Measurements from ENCODE around the gene FAM83G.
"Not testable (repeated sequence)": the region's sequence is repeated elsewhere in the genome, so short reads cannot be mapped to it uniquely, and the experiment has no call there.

FAM83G gene

GRCh38 chr17:19023209-19023999, 18.8 kb upstream of the FAM83G start:
- DNase-seq = no peak

- no peak for DNase-seq
These were observed 18.2 kb upstream of the FAM83G start for GRCh38 chr17:19022747-19023146.

- DNase-seq = no peak
These were observed 17.6 kb upstream of the FAM83G start for GRCh38 chr17:19022128-19022527.

DNA sequence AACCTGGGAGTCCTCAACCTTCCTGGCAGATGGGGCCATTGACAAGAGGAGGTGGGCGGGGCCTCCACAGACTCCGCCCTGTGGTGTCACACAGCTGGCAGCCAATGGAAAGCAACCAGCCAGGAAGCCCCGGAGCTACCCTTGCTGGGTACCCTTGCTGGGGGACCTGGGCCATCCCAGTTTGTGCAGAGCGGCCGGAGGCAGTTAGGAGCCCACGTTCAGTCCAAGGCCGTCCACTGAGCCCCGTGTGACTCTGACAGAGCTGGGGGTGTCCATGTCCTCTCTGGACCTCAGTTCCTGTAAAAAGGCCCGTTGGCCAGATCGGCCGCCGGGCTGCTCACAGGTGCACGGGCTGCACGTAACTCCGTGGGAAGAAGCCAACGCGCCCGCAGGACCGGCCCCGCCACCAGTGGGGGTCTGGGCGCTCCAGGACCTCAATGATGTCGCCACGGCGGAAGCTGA, 17.1 kb upstream of the FAM83G start:
- no peak for DNase-seq

DNA sequence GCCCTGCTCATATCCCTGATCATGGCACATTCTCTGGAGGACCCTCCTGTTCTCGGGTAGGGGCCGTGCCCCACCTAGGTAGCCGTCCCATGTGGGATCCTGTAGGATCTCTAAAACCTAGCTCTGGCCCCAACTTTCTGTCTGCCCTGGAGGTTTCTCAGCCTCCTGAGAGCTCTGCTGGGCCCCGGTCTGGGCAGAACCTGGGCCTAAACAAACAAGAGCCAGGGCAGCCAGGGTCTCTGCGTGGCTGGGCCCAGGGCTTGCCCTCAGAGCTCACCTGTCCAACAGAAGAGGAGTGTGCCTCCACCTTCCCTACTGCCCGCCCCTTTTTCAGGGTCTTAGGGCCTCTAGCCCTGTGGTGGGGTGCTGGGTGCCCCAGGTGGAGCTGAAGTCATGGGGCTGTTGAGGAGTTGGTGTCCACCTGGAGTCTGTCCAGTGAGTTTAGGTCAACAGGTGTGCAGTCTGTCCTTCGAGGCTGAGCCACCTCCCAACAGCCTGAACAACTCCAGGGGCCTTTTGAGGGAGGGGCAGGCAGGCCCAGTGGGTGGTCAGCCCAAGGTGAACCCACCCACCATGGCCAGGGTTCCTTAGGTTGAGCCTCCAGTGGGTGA, 16.6 kb upstream of the FAM83G start:
- DNase-seq = not testable (repeated sequence)

DNA sequence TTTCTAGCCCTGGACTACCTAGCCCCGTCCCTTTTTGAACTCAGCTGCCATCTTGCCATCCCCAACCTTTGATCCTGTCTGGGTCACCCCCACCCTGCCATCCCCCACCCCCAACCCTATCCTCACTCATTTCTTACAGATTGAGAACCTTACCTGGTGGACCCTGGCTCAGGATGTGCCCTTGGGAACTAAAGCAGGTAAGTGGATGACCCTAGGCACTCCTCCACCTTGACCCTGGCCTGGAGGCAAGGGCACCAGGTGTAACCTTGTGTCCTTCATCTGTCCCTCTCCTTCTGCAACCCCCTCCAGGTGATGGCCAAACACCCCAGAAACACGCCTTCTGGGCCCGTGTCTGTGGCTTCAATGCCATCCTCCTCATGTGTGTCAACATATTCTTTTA, 15.5 kb upstream of the FAM83G start:
- DNase-seq = no peak

GRCh38 chr17:19019041-19019941, 14.7 kb upstream of the FAM83G start:
- no peak for DNase-seq

- no peak for DNase-seq
These were observed 14.0 kb upstream of the FAM83G start for GRCh38 chr17:19018600-19018950.

DNA sequence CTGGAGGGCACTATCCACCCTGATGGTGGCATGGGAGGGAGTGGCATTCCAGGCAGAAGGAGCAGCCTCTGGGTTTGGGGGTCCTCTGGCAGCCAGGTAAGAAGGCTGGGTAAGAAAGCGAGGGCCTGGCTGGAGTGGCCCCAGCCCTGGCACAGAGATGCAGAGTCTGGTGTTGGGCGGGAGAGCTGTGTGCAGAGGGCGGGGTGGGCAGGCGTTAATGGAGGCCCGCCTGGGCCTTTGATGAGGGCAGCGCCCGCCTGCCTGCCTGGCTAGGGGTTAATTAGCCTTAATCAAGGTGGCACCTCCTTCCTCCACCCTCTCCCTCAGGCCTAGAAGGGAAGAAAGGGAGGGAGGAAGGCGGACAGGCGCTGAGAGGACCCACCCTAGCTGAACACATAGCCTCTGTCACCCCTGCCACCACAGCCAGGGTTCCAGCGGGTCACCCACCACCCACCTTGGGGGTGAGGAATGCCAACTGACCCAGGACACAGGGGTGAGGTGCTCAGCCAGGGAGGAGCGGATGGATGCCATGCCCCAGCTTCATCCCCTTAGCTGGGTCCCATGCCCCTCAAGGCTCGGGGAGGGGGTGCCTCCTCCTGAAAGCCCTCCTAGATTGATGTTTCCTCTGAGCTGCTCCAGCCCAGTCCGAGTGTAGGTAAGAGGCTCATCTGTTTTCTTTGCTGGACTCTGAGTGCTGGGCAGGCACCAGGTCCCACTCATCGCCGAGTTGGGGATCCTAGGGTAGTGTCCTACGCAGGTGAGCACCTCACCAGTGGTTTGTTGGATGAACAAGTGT, 13.4 kb upstream of the FAM83G start:
- DNase-seq = no peak

GRCh38 chr17:19017401-19017800, 12.8 kb upstream of the FAM83G start:
- no peak for DNase-seq

GRCh38 chr17:19016881-19017280, 12.3 kb upstream of the FAM83G start:
- DNase-seq = no peak

- no peak for DNase-seq
These were observed 11.7 kb upstream of the FAM83G start for GRCh38 chr17:19016297-19016696.

DNA sequence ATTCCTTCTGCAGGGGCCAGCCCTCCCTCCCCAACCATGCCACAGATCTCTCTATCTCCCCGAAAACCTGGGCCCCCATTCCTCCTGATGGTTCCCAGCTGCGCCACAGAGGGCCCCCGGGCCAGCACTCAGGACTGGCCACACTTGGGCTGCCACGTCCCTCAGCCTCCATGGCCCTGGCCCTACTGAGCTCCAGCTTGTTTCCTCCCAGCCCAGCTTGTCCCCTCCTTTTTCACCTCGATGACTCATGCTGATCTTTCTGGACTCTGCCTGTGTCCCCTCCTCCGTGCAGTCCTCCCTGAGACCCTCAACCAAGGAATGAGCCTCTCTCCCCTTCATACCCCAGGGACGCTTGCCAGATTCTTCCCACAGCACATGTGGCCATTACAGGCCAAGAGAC, 10.9 kb upstream of the FAM83G start:
- DNase-seq = no peak

- DNase-seq = no peak
These were observed 10.2 kb upstream of the FAM83G start for GRCh38 chr17:19014628-19015215.

DNA sequence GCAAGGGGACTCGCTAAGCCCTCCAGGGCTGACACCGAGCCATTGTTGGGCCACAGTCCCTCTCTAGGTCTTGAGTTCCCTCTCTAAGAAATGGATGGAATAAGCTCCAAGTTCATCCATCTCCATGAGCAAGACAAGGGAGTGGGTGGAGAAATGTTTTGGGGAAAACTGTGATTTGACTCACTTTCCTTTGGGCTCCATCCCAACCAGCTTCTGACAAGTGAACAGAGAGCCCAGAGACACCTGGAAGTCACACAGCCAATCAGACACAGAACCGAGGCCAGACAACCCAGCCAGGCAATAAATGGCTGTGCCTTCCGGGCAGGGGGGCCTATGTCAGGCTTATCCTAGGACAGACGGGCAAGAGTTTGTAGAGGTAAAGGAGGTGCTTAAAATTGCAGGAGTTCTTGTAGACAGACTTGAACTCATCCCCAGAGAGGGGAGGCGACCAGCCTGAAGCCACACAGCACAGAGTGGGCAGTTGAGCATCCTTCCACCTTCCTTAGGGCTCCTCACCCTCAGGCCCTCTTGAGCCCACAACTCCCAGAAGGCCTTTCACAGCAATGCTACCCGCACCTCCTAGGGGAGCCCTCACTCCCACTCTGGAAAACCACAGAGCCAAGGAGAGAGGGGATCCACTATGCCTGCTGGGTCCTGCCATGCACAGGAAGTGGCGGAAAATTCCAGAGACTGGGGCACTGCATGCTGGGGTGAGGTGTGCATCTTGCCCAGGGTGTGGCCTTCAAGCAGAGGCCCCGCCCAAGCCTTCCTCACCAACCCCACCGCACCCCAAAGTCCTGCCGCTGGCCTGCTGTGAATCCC, 9.5 kb upstream of the FAM83G start:
- no peak for DNase-seq

- no peak for DNase-seq
These were observed 8.7 kb upstream of the FAM83G start for GRCh38 chr17:19013226-19013625.

DNA sequence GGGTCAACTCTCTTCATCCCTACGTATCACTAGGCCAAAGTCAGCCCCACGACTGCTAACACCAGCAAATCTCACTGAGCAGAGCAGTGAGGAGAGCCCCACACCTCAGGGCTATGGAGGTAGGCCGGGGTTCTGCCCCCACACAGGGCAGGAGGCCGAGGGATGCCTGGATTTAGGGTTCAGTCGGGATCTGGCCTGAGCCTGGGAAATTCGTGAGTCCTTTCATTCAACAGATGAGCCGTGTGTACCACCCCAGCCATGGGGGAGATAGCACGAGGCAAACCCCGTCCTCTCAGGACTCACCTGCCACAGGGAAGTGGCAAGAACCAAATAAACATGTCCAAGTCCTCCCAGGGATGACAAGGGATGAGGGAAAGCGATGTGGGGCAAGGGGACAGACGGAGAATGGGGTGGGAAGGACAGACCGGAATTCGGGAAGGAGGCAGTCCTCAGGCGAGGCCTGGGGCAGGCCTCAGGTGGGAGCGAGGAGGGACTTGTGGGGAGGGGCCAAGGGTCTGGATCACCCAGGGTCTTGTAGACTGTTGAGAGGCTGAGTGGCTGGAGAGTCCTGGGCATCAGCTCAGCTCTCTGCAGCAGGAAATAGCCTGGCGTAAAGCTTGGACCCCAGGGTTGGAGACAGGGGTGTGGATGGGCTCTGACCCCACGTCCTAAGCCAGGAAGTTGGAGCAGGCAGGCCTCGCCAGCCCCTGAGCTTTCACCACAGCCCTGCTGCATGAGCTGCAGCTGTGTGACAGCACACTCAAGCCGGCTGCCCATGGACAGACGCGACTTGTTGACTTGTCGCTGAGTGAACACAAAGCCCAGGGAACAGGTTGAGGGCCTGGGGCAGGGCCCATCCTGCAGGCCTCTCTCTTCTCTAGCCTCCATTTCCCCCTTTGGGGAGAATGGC, 7.9 kb upstream of the FAM83G start:
- DNase-seq = no peak

GRCh38 chr17:19011581-19011980, 7.0 kb upstream of the FAM83G start:
- no peak for DNase-seq

DNA sequence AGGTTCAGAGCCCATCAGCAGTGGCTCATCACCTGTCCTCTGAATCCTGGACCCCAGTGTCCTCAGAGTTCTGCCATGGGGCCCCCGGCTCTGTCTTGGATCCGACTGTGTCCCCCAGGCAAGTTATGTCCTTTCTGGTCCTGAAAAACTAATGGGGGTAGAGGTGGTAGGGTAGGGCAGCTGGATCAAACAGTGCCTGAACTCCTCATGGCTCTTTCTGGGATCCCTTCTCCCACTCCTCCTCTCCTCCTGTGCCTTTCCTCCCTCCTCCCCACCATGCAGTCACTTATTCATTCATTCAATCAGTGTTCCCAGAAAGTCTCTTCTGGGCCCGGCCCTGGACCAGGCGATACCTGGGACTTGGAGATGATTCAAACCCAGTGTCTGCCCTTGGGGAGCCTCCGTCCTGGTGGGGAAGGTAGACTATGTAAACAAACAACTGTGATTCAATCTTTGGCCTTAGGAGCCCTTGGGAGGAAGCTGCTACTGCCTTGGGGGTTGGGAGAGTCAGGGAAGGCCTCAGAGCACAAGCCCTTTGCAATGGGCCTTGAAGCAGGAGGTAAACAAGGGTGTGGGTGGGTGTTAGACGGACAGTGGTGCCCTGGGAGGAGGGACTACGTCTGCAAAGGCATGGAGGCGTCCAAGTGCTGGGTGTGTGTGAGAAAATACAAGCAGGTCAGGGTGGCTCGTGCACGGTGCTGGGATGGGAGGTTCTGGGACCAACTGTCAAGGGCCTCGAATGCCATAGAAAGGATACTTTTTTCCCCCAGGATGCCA, 6.4 kb upstream of the FAM83G start:
- no peak for DNase-seq

- DNase-seq = no peak
These were observed 5.4 kb upstream of the FAM83G start for GRCh38 chr17:19009970-19010369.

All from NCI-H2029 treated with DMSO at 0.1 percent for 48 hours (cell line).